Lower leg skin (tissue), 3 donors: ENCODE results near the gene NRDC.

ENCODE experiments used
- CTCF ChIP-seq, 3 donors: fragments of 450-650 bp; IDR thresholded peaks; one replicate each; pipeline ENCODE4 v1.5.1; 2016; ENCODE audit warnings: antibody characterized with exemption in 3 of 3, mild to moderate bottlenecking in 3 of 3, moderate library complexity in 2 of 3
- POLR2A ChIP-seq, 2 donors: fragments of 450-650 bp; IDR thresholded peaks; one replicate each; pipeline ENCODE4 v1.6.1; 2016 to 2017; ENCODE audit warnings: antibody characterized with exemption in 2 of 2, mild to moderate bottlenecking in 1 of 2, moderate library complexity in 1 of 2

- TF ChIP-seq CTCF (IDR thresholded peaks at IDR 0.05), result no peak
- TF ChIP-seq POLR2A (IDR thresholded peaks at IDR 0.05), result no peak
Observed at GRCh38 chr1:51758310-51758709, 120.2 kb downstream of the NRDC start.
